A549 (cell line): Measurements from ENCODE around the gene DOK6. TPM values are rescaled to one million over a fixed set of nuclear protein-coding genes. Genes with fewer than 3 reads are reported as not detected.

Source experiments
- ATAC-seq, 2 experiments: fragments of 200-7000 bp in 1 of 2; fragments of >200 bp in 1 of 2; cut with Nextera tagmentation in 1 of 2; cut with Tn5 transposase in 1 of 2; 3 replicates each; pipeline versions ENCODE4 v1.8.0 to v1.9.1; 2018 to 2020; ENCODE audit warnings: mild to moderate bottlenecking in 1 of 2, moderate library complexity in 1 of 2
- CTCF ChIA-PET: fragments of 300-600 bp; sonication (Branson Sonifier 250); formaldehyde crosslinking; extraction: SDS; loops from one replicate; lab custom pipeline; 2021; ENCODE audit warnings: antibody characterized with exemption, inconsistent platforms; lab: Yijun Ruan, JAX
- POLR2A ChIA-PET: fragments of 350-600 bp; formaldehyde crosslinking; extraction: SDS; loops from one replicate; lab custom pipeline; 2021; ENCODE audit warnings: antibody characterized with exemption, inconsistent platforms; lab: Yijun Ruan, JAX
- DNase-seq, 2 experiments: peaks; one replicate each; pipeline versions ENCODE4 v3.0.0 to v3.0.0-alpha.2; 2011 to 2016; ENCODE audit warnings: low read depth in 1 of 2, low spot score in 1 of 2
- FAIRE-seq: peaks from 2 replicates; lab custom pipeline; 2011; peaks lifted over from hg19 to GRCh38; lab: Jason Lieb, UNC
- H3K27ac ChIP-seq, 2 experiments: fragments of >200 bp; sonication (Bioruptor Twin); formaldehyde crosslinking; 3 replicates each; pipeline ENCODE4 v1.5.1; 2016 to 2017
- H3K4me1 ChIP-seq: fragments of >200 bp; sonication (Bioruptor Twin); formaldehyde crosslinking; 3 replicates; pipeline ENCODE4 v1.6.1; 2016
- H3K4me2 ChIP-seq: fragments of >200 bp; sonication (Bioruptor Twin); formaldehyde crosslinking; 3 replicates; pipeline ENCODE4 v1.6.1; 2016
- H3K4me3 ChIP-seq: fragments of >200 bp; sonication (Bioruptor Twin); formaldehyde crosslinking; 3 replicates; pipeline ENCODE4 v1.5.1; 2016
- H3K9me3 ChIP-seq: fragments of >200 bp; sonication (Bioruptor Twin); formaldehyde crosslinking; 3 replicates; pipeline ENCODE4 v1.6.1; 2016
- BHLHE40 ChIP-seq: IDR thresholded peaks from 2 replicates; pipeline ENCODE4 v1.6.1; 2012; ENCODE audit warnings: low read depth, low read length, inconsistent platforms
- CBX2 ChIP-seq: fragments of 200-600 bp; sonication (generic); IDR thresholded peaks from 2 replicates; pipeline ENCODE4 v1.6.1; 2016; ENCODE audit warnings: low read depth, mild to moderate bottlenecking, borderline replicate concordance
- CHD2 ChIP-seq: fragments of 150-350 bp; IDR thresholded peaks from 2 replicates; pipeline ENCODE4 v1.6.1; 2014; ENCODE audit warnings: low read length; ENCODE audit not compliant: partially characterized antibody
- CHD4 ChIP-seq: fragments of 200-600 bp; sonication (generic); IDR thresholded peaks from 2 replicates; pipeline ENCODE4 v1.6.1; 2016; ENCODE audit warnings: antibody characterized with exemption, mild to moderate bottlenecking, borderline replicate concordance
- EHF ChIP-seq: fragments of 250-450 bp; sonication (Bioruptor Pico); IDR thresholded peaks from 2 replicates; pipeline ENCODE4 v1.5.0; 2020; ENCODE audit warnings: mild to moderate bottlenecking
- EP300 ChIP-seq, 2 experiments: fragments of >200 bp; sonication (Bioruptor Twin); formaldehyde crosslinking; IDR thresholded peaks; 2 replicates in 1 of 2; 3 replicates in 1 of 2; pipeline ENCODE4 v1.6.1; 2016 to 2017
- FOSB ChIP-seq: fragments of 250-450 bp; sonication (Bioruptor Pico); IDR thresholded peaks from 2 replicates; pipeline ENCODE4 v1.5.0; 2020; ENCODE audit warnings: mild to moderate bottlenecking, moderate library complexity
- FOSL2 ChIP-seq, 2 experiments: fragments of 450-650 bp in 1 of 2; fragments of >200 bp in 1 of 2; sonication (Bioruptor Twin) in 1 of 2; formaldehyde crosslinking; IDR thresholded peaks; 2 replicates each; pipeline versions ENCODE4 v1.5.0 to v1.6.1; 2016 to 2020; ENCODE audit warnings: mild to moderate bottlenecking in 1 of 2, moderate library complexity in 1 of 2
- FOXS1 ChIP-seq: fragments of 250-450 bp; sonication (Bioruptor Pico); IDR thresholded peaks from 2 replicates; pipeline ENCODE4 v1.5.0; 2020; ENCODE audit warnings: mild to moderate bottlenecking, moderate library complexity
- GATA3 ChIP-seq: IDR thresholded peaks from 2 replicates; pipeline ENCODE4 v1.6.1; 2012; ENCODE audit warnings: borderline replicate concordance
- HEYL ChIP-seq: fragments of 250-450 bp; sonication (Bioruptor Pico); IDR thresholded peaks from 2 replicates; pipeline ENCODE4 v1.8.0; 2021; ENCODE audit warnings: mild to moderate bottlenecking, moderate library complexity
- HOXB13 ChIP-seq: fragments of 250-450 bp; sonication (Bioruptor Pico); IDR thresholded peaks from 2 replicates; pipeline ENCODE4 v1.5.0; 2020; ENCODE audit warnings: low read depth, mild to moderate bottlenecking, moderate library complexity
- HOXB5 ChIP-seq: fragments of 250-450 bp; sonication (Bioruptor Pico); IDR thresholded peaks from 2 replicates; pipeline ENCODE4 v1.5.0; 2020; ENCODE audit warnings: mild to moderate bottlenecking, moderate library complexity
- JUN ChIP-seq, 2 experiments: fragments of >200 bp; sonication (Bioruptor Twin); formaldehyde crosslinking; IDR thresholded peaks; 2 replicates in 1 of 2; 3 replicates in 1 of 2; pipeline ENCODE4 v1.6.1; 2016 to 2017
- KDM5A ChIP-seq: fragments of 200-600 bp; sonication (generic); IDR thresholded peaks from 2 replicates; pipeline ENCODE4 v1.6.1; 2016; ENCODE audit warnings: antibody characterized with exemption, mild to moderate bottlenecking
- NPAS2 ChIP-seq: fragments of 250-450 bp; sonication (Bioruptor Pico); IDR thresholded peaks from 2 replicates; pipeline ENCODE4 v1.8.0; 2022; ENCODE audit warnings: mild to moderate bottlenecking, moderate library complexity, borderline replicate concordance
- NR3C1 ChIP-seq: fragments of >200 bp; sonication (Bioruptor Twin); formaldehyde crosslinking; IDR thresholded peaks from 3 replicates; pipeline ENCODE4 v1.6.1; 2017
- POLR2AphosphoS2 ChIP-seq: conservative IDR thresholded peaks from 2 replicates; pipeline ENCODE4 v1.6.1; 2012; ENCODE audit warnings: low read length, improper control_type of control experiment, inconsistent platforms
- RARB ChIP-seq: fragments of 250-450 bp; sonication (Bioruptor Pico); IDR thresholded peaks from 2 replicates; pipeline ENCODE4 v1.8.0; 2021; ENCODE audit warnings: mild to moderate bottlenecking, moderate library complexity
- WGBS: methylation state at CpG from one replicate; pipeline ENCODE4 v1.1.6; 2017; ENCODE audit errors: missing lambda C conversion rate; 5-methylcytosine and 5-hydroxymethylcytosine counted together
- polyA plus RNA-seq, 4 experiments: library from polyadenylated mRNA; depleted of rRNA in 3 of 4; stranded (reverse); fragments of >200 nt; fragmentation: RNase III in 1 of 4; extraction: RNeasy Plus Mini Kit Qiagen cat#74134 plus additional on column Dnase treatment in 1 of 4; gene quantifications; 2 replicates in 3 of 4; 3 replicates in 1 of 4; pipeline ENCODE4 v1.2.3, GENCODE V29; 2011 to 2017
- TF ChIP-seq, protein P1 (sequence below): fragments of 200-600 bp; sonication (generic); IDR thresholded peaks from 2 replicates; pipeline ENCODE4 v1.6.1; 2016; ENCODE audit warnings: antibody characterized with exemption, mild to moderate bottlenecking, moderate library complexity
- TF ChIP-seq, protein P2 (sequence below): IDR thresholded peaks from 2 replicates; pipeline ENCODE4 v1.6.1; 2012
- TF ChIP-seq, protein P3 (sequence below): fragments of 250-450 bp; sonication (Bioruptor Pico); IDR thresholded peaks from 2 replicates; pipeline ENCODE4 v1.5.0; 2020; ENCODE audit warnings: low read depth, mild to moderate bottlenecking, moderate library complexity

Gene DOK6
- polyA plus RNA-seq, 2 of the 4 experiments (the other 2 are of a cell fraction), result not detected

DNA sequence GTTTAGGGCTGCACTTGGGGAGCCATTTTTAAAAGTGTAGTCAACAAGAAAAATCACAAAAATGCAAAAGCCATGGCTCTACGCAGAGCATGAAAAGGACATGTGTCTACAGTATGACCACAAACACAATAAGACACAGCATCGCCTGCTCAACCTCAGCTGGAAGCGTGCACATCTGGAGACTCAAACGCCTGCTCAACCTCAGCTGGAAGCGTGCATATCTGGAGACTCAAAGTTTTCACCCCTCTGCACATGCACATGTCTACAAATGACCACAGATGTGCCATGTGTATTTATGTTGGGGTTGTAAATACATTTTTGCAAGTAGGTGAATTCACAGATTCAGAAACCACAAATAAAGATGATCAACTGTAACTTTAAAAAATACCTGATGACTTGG, 196.9 kb downstream of the DOK6 start (continued):
- no peak for TF ChIP-seq CBX2

DNA sequence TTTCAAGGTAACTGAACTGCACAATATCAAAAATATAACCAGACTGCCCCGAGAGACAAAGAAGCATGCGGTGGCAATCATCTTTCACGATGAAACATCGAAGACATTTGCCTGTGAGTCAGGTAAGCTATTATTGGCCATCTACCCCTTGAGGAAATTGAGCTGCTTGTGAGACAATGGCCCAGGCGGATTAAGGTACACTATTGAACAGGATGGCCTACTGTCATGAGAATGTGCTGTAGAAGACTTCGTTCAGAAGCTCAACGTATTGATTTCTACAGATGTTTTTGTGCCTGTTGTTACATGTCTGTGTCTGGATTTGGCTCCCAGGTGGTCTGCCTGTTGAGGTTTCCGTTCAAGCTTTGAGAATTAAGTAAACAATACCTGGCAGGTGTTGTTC, 198.7 kb downstream of the DOK6 start:
- FAIRE-seq, result no peak
- no peak for ATAC-seq
- 42% methylated on average over 8 of the region's 8 CpGs for WGBS
- no peaks in the 10 kb centered on the region for H3K4me1 ChIP-seq
- ChIA-PET CTCF (no interaction called here), POLR2A (no interaction called here)
- H3K4me2 ChIP-seq, result no peak overlapping the region
- TF ChIP-seq NPAS2 (CRISPR knock-in tag), result no peak
- no peak for TF ChIP-seq NR3C1
- no peak for TF ChIP-seq KDM5A
- TF ChIP-seq CHD4, result no peak
- TF ChIP-seq FOSL2 (IDR thresholded peaks at IDR 0.05), result no peak
- no peak for TF ChIP-seq FOSL2 (CRISPR knock-in tag; IDR thresholded peaks at IDR 0.05)
- no peak for TF ChIP-seq BHLHE40
- no peak for TF ChIP-seq FOXS1
- TF ChIP-seq, protein P1, sequence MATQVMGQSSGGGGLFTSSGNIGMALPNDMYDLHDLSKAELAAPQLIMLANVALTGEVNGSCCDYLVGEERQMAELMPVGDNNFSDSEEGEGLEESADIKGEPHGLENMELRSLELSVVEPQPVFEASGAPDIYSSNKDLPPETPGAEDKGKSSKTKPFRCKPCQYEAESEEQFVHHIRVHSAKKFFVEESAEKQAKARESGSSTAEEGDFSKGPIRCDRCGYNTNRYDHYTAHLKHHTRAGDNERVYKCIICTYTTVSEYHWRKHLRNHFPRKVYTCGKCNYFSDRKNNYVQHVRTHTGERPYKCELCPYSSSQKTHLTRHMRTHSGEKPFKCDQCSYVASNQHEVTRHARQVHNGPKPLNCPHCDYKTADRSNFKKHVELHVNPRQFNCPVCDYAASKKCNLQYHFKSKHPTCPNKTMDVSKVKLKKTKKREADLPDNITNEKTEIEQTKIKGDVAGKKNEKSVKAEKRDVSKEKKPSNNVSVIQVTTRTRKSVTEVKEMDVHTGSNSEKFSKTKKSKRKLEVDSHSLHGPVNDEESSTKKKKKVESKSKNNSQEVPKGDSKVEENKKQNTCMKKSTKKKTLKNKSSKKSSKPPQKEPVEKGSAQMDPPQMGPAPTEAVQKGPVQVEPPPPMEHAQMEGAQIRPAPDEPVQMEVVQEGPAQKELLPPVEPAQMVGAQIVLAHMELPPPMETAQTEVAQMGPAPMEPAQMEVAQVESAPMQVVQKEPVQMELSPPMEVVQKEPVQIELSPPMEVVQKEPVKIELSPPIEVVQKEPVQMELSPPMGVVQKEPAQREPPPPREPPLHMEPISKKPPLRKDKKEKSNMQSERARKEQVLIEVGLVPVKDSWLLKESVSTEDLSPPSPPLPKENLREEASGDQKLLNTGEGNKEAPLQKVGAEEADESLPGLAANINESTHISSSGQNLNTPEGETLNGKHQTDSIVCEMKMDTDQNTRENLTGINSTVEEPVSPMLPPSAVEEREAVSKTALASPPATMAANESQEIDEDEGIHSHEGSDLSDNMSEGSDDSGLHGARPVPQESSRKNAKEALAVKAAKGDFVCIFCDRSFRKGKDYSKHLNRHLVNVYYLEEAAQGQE, result no peak
- TF ChIP-seq, protein P2, sequence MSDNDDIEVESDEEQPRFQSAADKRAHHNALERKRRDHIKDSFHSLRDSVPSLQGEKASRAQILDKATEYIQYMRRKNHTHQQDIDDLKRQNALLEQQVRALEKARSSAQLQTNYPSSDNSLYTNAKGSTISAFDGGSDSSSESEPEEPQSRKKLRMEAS, result no peak
- TF ChIP-seq HEYL (CRISPR knock-in tag), result no peak
- TF ChIP-seq CHD2, result no peak
- TF ChIP-seq HOXB13 (CRISPR knock-in tag), result no peak
- TF ChIP-seq, protein P3, sequence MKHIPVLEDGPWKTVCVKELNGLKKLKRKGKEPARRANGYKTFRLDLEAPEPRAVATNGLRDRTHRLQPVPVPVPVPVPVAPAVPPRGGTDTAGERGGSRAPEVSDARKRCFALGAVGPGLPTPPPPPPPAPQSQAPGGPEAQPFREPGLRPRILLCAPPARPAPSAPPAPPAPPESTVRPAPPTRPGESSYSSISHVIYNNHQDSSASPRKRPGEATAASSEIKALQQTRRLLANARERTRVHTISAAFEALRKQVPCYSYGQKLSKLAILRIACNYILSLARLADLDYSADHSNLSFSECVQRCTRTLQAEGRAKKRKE, result no peak
- no peak overlapping the region for H3K27ac ChIP-seq
- H3K4me3 ChIP-seq, result no peak overlapping the region
- DNase-seq, result no peak
- no peaks in the 10 kb centered on the region for H3K9me3 ChIP-seq

DNA sequence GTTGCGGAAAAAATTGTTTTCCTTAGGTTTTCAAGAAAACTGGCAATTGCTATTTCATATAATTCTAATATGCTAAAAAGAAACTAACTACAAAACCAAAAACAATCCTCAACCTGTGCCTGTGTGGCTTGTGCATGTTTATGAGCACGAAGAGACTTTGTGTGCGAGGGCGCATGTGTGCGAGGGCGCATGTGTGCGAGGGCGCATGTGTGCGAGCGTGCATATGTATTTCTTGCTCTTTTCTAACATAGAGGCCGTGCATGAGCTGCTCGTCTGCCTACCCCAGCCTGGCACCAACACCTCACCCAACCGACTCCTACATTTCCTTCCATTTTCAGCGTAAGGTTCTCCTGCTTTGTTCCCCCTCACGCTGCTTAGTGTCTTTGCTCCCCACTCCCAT, 211.6 kb downstream of the DOK6 start:
- ChIA-PET CTCF (no interaction called here), POLR2A (no interaction called here)
- ATAC-seq, result no peak
- no peak overlapping the region for H3K4me2 ChIP-seq
- no peak for TF ChIP-seq EP300 (IDR thresholded peaks at IDR 0.05)
- TF ChIP-seq HOXB5 (CRISPR knock-in tag), result no peak
- TF ChIP-seq POLR2AphosphoS2, result no peak
- no peak for TF ChIP-seq FOSB (CRISPR knock-in tag)
- no peak for TF ChIP-seq JUN (IDR thresholded peaks at IDR 0.05)
- TF ChIP-seq EHF (CRISPR knock-in tag), result no peak
- TF ChIP-seq CHD2, result no peak
- TF ChIP-seq GATA3, result no peak
- no peak for TF ChIP-seq RARB (CRISPR knock-in tag)
- no peaks in the 10 kb centered on the region for H3K4me1 ChIP-seq
- H3K9me3 ChIP-seq, result no peaks in the 10 kb centered on the region
- H3K4me3 ChIP-seq, result no peak overlapping the region
- H3K27ac ChIP-seq, result no peak overlapping the region
- WGBS, result 75% methylated on average over 14 of the region's 15 CpGs
- no peak for DNase-seq
- FAIRE-seq, result no peak
